Keratinocyte (primary cell): ENCODE results near the gene CYP4F3.

Source experiments
- EZH2 ChIP-seq: IDR thresholded peaks from one replicate; pipeline ENCODE4 v1.6.1; 2012; ENCODE audit warnings: inconsistent platforms, mild to moderate bottlenecking, low read length, moderate library complexity
- TF ChIP-seq, protein P1 (sequence below), 3 experiments: IDR thresholded peaks in 1 of 3; conservative IDR thresholded peaks in 1 of 3; optimal IDR thresholded peaks in 1 of 3; 2 replicates in 2 of 3; 3 replicates in 1 of 3; pipeline versions ENCODE3 to v1.5.1; 2011; ENCODE audit warnings: low read length in 3 of 3, mild to moderate bottlenecking in 3 of 3, moderate library complexity in 2 of 3, control low read depth in 1 of 3, inconsistent platforms in 1 of 3; ENCODE audit not compliant: insufficient read depth in 2 of 3; ENCODE audit errors: extremely low read depth in 1 of 3

DNA sequence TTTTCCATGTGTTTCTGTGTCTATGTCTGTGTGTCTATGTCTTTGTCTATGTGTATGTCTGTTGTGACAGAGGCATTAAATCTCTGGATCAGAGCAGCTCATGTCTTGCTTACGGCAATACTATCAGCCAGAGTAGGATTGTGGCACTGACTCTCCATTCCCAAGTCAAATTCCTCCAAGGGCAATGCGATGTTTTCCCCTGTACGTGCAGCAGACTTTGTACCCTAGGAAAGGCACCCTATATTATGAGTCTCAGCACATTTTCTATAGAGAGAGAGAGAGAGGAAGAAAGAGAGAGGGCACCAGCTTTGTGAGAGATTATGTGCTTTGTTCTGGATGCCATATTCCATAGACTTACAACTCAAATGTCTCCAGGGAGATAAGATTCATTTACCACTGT is 11.1 kb downstream of the CYP4F3 start:
- no peak for TF ChIP-seq EZH2
- TF ChIP-seq, protein P1, sequence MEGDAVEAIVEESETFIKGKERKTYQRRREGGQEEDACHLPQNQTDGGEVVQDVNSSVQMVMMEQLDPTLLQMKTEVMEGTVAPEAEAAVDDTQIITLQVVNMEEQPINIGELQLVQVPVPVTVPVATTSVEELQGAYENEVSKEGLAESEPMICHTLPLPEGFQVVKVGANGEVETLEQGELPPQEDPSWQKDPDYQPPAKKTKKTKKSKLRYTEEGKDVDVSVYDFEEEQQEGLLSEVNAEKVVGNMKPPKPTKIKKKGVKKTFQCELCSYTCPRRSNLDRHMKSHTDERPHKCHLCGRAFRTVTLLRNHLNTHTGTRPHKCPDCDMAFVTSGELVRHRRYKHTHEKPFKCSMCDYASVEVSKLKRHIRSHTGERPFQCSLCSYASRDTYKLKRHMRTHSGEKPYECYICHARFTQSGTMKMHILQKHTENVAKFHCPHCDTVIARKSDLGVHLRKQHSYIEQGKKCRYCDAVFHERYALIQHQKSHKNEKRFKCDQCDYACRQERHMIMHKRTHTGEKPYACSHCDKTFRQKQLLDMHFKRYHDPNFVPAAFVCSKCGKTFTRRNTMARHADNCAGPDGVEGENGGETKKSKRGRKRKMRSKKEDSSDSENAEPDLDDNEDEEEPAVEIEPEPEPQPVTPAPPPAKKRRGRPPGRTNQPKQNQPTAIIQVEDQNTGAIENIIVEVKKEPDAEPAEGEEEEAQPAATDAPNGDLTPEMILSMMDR (optimal IDR thresholded peaks at IDR 0.05 in 1 of 3, IDR thresholded peaks at IDR 0.05 in 1 of 3, conservative IDR thresholded peaks at IDR 0.05 in 1 of 3; ENCODE audit: extremely low read depth in 1 of 3, insufficient read depth in 2 of 3, low read length in 3 of 3), result no peak
